A673 (cell line): ENCODE data around the gene CYB5A. TPM values are rescaled to one million over a fixed set of nuclear protein-coding genes. Genes with fewer than 3 reads are reported as not detected.

Source experiments
- Bru-seq: library from RNA; stranded (reverse); fragments of 400-500 nt; gene quantifications from one replicate; lab custom pipeline; 2021; lab: Mats Ljungman, UMichigan
- BruChase-seq, 2 experiments: library from RNA; stranded (reverse); fragments of 400-500 nt; gene quantifications; one replicate each; lab custom pipeline; 2021; lab: Mats Ljungman, UMichigan
- BruUV-seq: library from RNA; stranded (reverse); fragments of 400-500 nt; replicated peaks from 2 replicates; lab custom pipeline; 2021; lab: Mats Ljungman, UMichigan
- CTCF ChIA-PET: fragments of 300-600 bp; sonication (Branson Sonifier 250); formaldehyde crosslinking; loops from one replicate; lab custom pipeline; 2022; ENCODE audit warnings: antibody characterized with exemption; lab: Charles Lee
- POLR2A ChIA-PET: fragments of 300-600 bp; sonication (Branson Sonifier 250); formaldehyde crosslinking; loops from one replicate; lab custom pipeline; 2022; ENCODE audit warnings: antibody characterized with exemption; ENCODE audit not compliant: low non-redundant PET; lab: Charles Lee
- DNase-seq: peaks from one replicate; pipeline ENCODE4 v3.0.0-alpha.2; 2015; ENCODE audit warnings: low spot score
- H3K27ac ChIP-seq: fragments of 200-600 bp; sonication (generic); 2 replicates; pipeline ENCODE4 v1.5.1; 2016; ENCODE audit warnings: mixed run types, low read depth, mild to moderate bottlenecking, mixed read lengths, antibody characterized with exemption, low read length; ENCODE audit not compliant: poor library complexity, severe bottlenecking
- H3K27me3 ChIP-seq: fragments of 200-600 bp; sonication (generic); replicated peaks from 2 replicates; pipeline ENCODE4 v1.6.1; 2017; ENCODE audit warnings: mixed run types, low read depth, mild to moderate bottlenecking, mixed read lengths, antibody characterized with exemption, low read length; ENCODE audit not compliant: insufficient read depth, poor library complexity
- H3K36me3 ChIP-seq: fragments of 200-600 bp; sonication (generic); 2 replicates; pipeline ENCODE4 v1.6.1; 2016; ENCODE audit warnings: mixed run types, mild to moderate bottlenecking, mixed read lengths, antibody characterized with exemption, low read length; ENCODE audit not compliant: insufficient read depth, poor library complexity, severe bottlenecking
- H3K4me1 ChIP-seq: fragments of 200-600 bp; sonication (generic); 2 replicates; pipeline ENCODE4 v1.6.1; 2017; ENCODE audit warnings: mixed run types, mild to moderate bottlenecking, mixed read lengths, antibody characterized with exemption, low read length; ENCODE audit not compliant: insufficient read depth, poor library complexity, severe bottlenecking
- H3K4me3 ChIP-seq: fragments of 200-600 bp; sonication (generic); 2 replicates; pipeline ENCODE4 v1.5.1; 2016; ENCODE audit warnings: low read depth, mixed run types, mild to moderate bottlenecking, mixed read lengths, low read length; ENCODE audit not compliant: poor library complexity, severe bottlenecking
- H3K9me3 ChIP-seq: fragments of 200-600 bp; sonication (generic); 2 replicates; pipeline ENCODE4 v1.6.1; 2016; ENCODE audit warnings: mixed run types, low read depth, mild to moderate bottlenecking, mixed read lengths, antibody characterized with exemption, low read length; ENCODE audit not compliant: poor library complexity, severe bottlenecking
- CTCF ChIP-seq: fragments of 300-800, 200-600 bp; sonication (generic); conservative IDR thresholded peaks from 2 replicates; pipeline ENCODE4 v1.5.1; 2017; ENCODE audit warnings: low read depth, mild to moderate bottlenecking, antibody characterized with exemption, low read length, moderate library complexity, mixed read lengths
- EZH2 ChIP-seq: fragments of 200-600 bp; sonication (generic); IDR thresholded peaks from 2 replicates; pipeline ENCODE4 v1.6.1; 2017; ENCODE audit warnings: borderline replicate concordance, low read depth, mild to moderate bottlenecking, mixed read lengths, antibody characterized with exemption, low read length; ENCODE audit not compliant: poor library complexity, severe bottlenecking
- intact Hi-C: fragments of 100-400 bp; cut with micrococcal nuclease; formaldehyde crosslinking; loops from one replicate; pipeline ENCODE4 v1.10.0; 2022; ENCODE audit not compliant: unreplicated experiment
- long read RNA-seq: library from polyadenylated mRNA; stranded (forward); transcript quantifications from one replicate; pipeline ENCODE4 v2.0.0, GENCODE V29; 2022
- total RNA-seq: library from RNA; stranded (reverse); gene quantifications from 2 replicates; pipeline ENCODE4 v1.2.3, GENCODE V29; 2021

The CYB5A gene, protein sequence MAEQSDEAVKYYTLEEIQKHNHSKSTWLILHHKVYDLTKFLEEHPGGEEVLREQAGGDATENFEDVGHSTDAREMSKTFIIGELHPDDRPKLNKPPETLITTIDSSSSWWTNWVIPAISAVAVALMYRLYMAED
- 38.7 and 39.2 TPM in 2 replicates for total RNA-seq
- percentile 51 among the genes with signal in this experiment for Bru-seq, nascent RNA
- percentile 46 among the genes with signal in this experiment for BruChase-seq, experiment 1, labeled RNA remaining after a 2-hour chase
- percentile 45 among the genes with signal in this experiment for BruChase-seq, experiment 2, labeled RNA remaining after a 6-hour chase
- long read RNA-seq, transcript CYB5A-202 (5 exons, 3,283 nt), result major isoform, 49 of 51 reads
- long read RNA-seq, partial matches to known transcripts, result 0 of 51 reads
- long read RNA-seq, other reads (novel, unspliced or antisense), result 2 of 51 reads

DNA sequence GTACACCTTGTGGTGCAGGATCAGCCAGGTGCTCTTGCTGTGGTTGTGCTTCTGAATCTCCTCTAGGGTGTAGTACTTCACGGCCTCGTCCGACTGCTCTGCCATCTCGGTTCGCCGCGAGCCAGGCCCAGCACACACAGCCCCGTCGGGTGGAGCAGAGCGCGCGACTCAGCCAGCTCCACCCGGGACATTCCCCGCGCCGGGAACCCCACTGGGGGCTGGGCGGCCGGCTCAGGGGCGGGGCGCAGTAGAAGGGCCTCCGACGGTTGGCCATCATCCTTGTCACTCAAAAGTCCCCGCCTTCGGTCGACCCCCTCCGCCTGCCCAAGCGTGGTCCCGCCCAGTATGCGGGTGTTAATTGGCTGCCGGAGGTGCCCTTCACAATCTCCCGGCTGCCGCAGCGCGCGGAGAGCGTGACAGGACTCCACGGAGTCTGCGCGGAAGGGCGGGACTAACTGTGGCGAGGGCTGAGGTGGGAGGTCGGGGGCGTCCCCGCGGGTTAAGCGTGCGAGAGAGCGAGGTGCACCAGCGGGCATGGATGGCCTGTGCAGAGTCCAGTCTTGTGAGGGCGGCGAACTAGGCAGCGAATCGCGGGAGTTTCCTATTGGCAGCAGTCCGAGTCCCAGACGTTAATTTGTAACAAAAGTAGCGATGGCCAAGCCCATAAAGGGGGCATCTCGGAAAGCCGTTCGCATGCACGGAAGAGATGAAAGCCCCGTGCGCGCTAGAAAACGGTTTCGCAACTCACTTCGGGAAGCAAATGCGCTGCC, at the start of gene CYB5A:
Gene CYB5A (minus strand): TSS at position 193 of the 770 bp plus-strand sequence. CDS start 88 bp downstream, at position 105.
- Histone ChIP-seq H3K27ac (peak within 1 kb of the TSS; percentile 35), H3K9me3 (no peaks in the 10 kb centered on the region), H3K36me3 (no peaks in the 10 kb centered on the region), H3K4me1 (no peaks in the 10 kb centered on the region), H3K27me3 (no peaks in the 10 kb centered on the region), H3K4me3 (peak within 1 kb of the TSS; percentile 71)
- peak; percentile 97 for DNase-seq
- BruUV-seq, result no TSS peak
- ChIA-PET POLR2A (no interaction called here), CTCF (no interaction called here)
- intact Hi-C loops, result no loop called here
- TF ChIP-seq CTCF (no peak), EZH2 (no peak)

- H3K27ac ChIP-seq, result no peak overlapping the region
- no peaks in the 10 kb centered on the region for H3K9me3 ChIP-seq
- BruUV-seq, result no TSS peak
- CTCF ChIA-PET, result interaction anchor here (0.5 kb wide), 1 partner anchor 1283 kb away, joined by 3 read pairs; no protein-coding TSS in a partner anchor
- H3K4me1 ChIP-seq, result no peaks in the 10 kb centered on the region
- intact Hi-C loops, result no loop called here
- TF ChIP-seq CTCF (no peak), EZH2 (no peak)
- POLR2A ChIA-PET, result no interaction called here
- no peaks in the 10 kb centered on the region for H3K36me3 ChIP-seq
- H3K4me3 ChIP-seq, result no peak overlapping the region
- DNase-seq, result no peak
- no peaks in the 10 kb centered on the region for H3K27me3 ChIP-seq
These were observed 46.1 kb upstream of the CYB5A start for GRCh38 chr18:74337912-74338309.

DNA sequence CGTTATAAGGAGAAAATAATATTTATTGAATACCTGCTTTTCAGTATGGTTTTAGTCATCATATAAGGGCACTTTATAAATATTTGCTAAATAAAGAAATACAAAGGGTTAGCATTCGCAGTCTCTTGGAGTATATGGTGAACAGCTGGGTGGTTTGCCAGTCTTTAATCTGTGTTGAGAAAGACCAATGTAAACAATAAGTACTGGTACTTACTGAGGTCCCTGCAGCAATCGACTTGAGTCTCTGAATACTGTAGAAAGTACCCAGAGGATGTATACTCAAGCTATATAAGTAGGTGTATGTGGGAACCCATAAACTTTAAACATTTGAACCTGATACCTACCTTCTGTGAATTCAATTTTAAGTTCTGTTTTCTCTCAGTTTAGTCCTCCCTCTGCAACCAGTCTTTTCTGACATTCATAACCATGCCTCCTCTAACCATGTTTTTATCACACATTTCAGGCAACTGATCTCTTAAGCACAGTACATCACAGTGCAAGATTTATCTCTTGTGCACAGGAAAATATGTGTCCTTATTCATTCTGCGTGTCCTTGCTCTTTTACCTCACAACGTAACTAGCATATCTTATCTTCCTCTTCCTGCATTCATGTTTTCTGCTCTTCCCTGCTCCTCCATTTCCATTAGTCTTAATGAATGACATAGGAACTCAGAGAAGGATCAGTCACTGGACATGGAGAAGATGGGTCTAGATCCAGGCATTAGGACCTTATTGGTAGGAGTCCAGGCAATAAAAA, 45.6 kb upstream of the CYB5A start:
- no TSS peak for BruUV-seq
- TF ChIP-seq CTCF (no peak), EZH2 (no peak)
- intact Hi-C loops, result no loop called here
- ChIA-PET CTCF (interaction anchor here (0.5 kb wide), 1 partner anchor 304 kb away, joined by 3 read pairs; no protein-coding TSS in a partner anchor), POLR2A (no interaction called here)
- no peak overlapping the region for H3K4me3 ChIP-seq
- H3K27ac ChIP-seq, result no peak overlapping the region
- no peaks in the 10 kb centered on the region for H3K36me3 ChIP-seq
- H3K27me3 ChIP-seq, result no peaks in the 10 kb centered on the region
- DNase-seq, result no peak
- H3K4me1 ChIP-seq, result no peaks in the 10 kb centered on the region
- H3K9me3 ChIP-seq, result no peaks in the 10 kb centered on the region
